ENCODE measurements around the gene KCNH2.

DNA sequence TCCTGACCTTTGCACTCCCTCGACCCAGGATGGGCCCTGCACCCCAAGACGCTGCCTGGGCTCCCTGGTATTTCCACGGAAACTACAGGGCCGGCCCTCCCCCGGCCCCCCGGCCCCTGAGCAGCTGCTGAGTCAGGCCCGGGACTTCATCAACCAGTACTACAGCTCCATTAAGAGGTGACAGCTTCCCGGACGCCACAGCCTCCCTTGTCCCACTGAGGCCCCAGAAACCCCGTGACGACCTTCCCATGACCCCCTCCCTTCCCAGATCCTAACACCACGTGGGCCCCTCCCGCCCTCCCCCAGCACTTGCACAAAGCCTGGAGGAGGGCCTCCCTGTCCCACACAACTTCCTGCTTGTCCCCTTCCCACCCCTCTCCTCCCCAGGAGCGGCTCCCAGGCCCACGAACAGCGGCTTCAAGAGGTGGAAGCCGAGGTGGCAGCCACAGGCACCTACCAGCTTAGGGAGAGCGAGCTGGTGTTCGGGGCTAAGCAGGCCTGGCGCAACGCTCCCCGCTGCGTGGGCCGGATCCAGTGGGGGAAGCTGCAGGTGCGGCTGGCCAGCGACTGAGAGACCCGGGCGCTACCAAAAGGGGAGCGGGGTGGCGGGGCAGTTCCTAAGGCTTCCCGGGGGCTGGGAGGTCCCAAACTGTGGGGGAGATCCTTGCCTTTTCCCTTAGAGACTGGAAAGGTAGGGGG is 18.4 kb upstream of the KCNH2 start:
- TF ChIP-seq, protein P1, sequence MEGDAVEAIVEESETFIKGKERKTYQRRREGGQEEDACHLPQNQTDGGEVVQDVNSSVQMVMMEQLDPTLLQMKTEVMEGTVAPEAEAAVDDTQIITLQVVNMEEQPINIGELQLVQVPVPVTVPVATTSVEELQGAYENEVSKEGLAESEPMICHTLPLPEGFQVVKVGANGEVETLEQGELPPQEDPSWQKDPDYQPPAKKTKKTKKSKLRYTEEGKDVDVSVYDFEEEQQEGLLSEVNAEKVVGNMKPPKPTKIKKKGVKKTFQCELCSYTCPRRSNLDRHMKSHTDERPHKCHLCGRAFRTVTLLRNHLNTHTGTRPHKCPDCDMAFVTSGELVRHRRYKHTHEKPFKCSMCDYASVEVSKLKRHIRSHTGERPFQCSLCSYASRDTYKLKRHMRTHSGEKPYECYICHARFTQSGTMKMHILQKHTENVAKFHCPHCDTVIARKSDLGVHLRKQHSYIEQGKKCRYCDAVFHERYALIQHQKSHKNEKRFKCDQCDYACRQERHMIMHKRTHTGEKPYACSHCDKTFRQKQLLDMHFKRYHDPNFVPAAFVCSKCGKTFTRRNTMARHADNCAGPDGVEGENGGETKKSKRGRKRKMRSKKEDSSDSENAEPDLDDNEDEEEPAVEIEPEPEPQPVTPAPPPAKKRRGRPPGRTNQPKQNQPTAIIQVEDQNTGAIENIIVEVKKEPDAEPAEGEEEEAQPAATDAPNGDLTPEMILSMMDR (conservative IDR thresholded peaks at IDR 0.05; ENCODE audit: low read depth, low read length), result no peak
- TF ChIP-seq EZH2phosphoT487 (IDR thresholded peaks at IDR 0.05; ENCODE audit: borderline replicate concordance, low read length), result no peak
- TF ChIP-seq EZH2 (IDR thresholded peaks at IDR 0.05; ENCODE audit: low read length, unreplicated experiment), result no peak
